Adrenal gland (tissue), 5 donors: ENCODE results near the gene PARD3B.

ENCODE experiments used
- CTCF ChIP-seq, 6 experiments: fragments of 450-650 bp in 4 of 6; fragments of 200-600 bp in 2 of 6; sonication (generic) in 1 of 6; IDR thresholded peaks; 1 replicate in 5 of 6; 2 replicates in 1 of 6; pipeline versions ENCODE4 v1.5.1 to v1.8.0; 2016 to 2021; ENCODE audit warnings: antibody characterized with exemption in 6 of 6, mild to moderate bottlenecking in 2 of 6, moderate library complexity in 1 of 6
- POLR2A ChIP-seq, 2 donors: fragments of 450-650 bp; IDR thresholded peaks; one replicate each; pipeline ENCODE4 v1.6.1; 2017; ENCODE audit warnings: antibody characterized with exemption in 2 of 2, mild to moderate bottlenecking in 2 of 2, moderate library complexity in 1 of 2
- donor health status: DM: no; HTN: no; CAD: no.

- TF ChIP-seq POLR2A (IDR thresholded peaks at IDR 0.05) (no peak), CTCF (IDR thresholded peaks at IDR 0.05) (no peak)
Observed at GRCh38 chr2:205030695-205031094, 485.4 kb downstream of the PARD3B start.
